KMS-11 (cell line): Measurements from ENCODE around the gene UBE2O.

Experiments
- H2AFZ ChIP-seq: fragments of 200-600 bp; sonication (generic); 2 replicates; pipeline ENCODE4 v1.6.1; 2016; ENCODE audit warnings: antibody characterized with exemption, mixed run types, low read depth
- H3K27ac ChIP-seq: fragments of 200-600 bp; sonication (generic); 2 replicates; pipeline ENCODE4 v1.6.1; 2016; ENCODE audit warnings: mild to moderate bottlenecking, mixed run types
- H3K27me3 ChIP-seq: fragments of 200-600 bp; sonication (generic); 2 replicates; pipeline ENCODE4 v1.6.1; 2017; ENCODE audit warnings: mild to moderate bottlenecking, low read depth, mixed run types, moderate library complexity; ENCODE audit not compliant: insufficient read depth
- H3K36me3 ChIP-seq: fragments of 200-600 bp; sonication (generic); 2 replicates; pipeline ENCODE4 v1.6.1; 2017; ENCODE audit warnings: mild to moderate bottlenecking, mixed run types; ENCODE audit not compliant: insufficient read depth
- H3K4me1 ChIP-seq: fragments of 200-600 bp; sonication (generic); 2 replicates; pipeline ENCODE4 v1.6.1; 2016; ENCODE audit warnings: mild to moderate bottlenecking, low read depth, mixed run types; ENCODE audit not compliant: poor library complexity, severe bottlenecking
- H3K4me2 ChIP-seq: fragments of 200-600 bp; sonication (generic); 2 replicates; pipeline ENCODE4 v1.7.0; 2016; ENCODE audit warnings: mild to moderate bottlenecking, mixed run types
- H3K4me3 ChIP-seq: fragments of 200-600 bp; sonication (generic); IDR thresholded peaks from 2 replicates; pipeline ENCODE4 v1.6.1; 2017; ENCODE audit warnings: low read depth, low read length, mixed read lengths; ENCODE audit not compliant: insufficient read depth
- H3K79me2 ChIP-seq: fragments of 200-600 bp; sonication (generic); 2 replicates; pipeline ENCODE4 v1.6.1; 2016; ENCODE audit warnings: low read depth, mixed run types; ENCODE audit not compliant: insufficient read depth
- H3K9ac ChIP-seq: fragments of 200-600 bp; sonication (generic); 2 replicates; pipeline ENCODE4 v1.6.1; 2016; ENCODE audit warnings: mild to moderate bottlenecking, mixed run types
- H4K20me1 ChIP-seq: fragments of 200-600 bp; sonication (generic); 2 replicates; pipeline ENCODE4 v1.6.1; 2016; ENCODE audit warnings: mild to moderate bottlenecking, mixed run types; ENCODE audit not compliant: insufficient read depth
- TF ChIP-seq, protein P1 (sequence below): fragments of 200-600 bp; sonication (generic); conservative IDR thresholded peaks from 2 replicates; pipeline ENCODE4 v1.6.1; 2017; ENCODE audit warnings: low read depth, mild to moderate bottlenecking, antibody characterized with exemption, low read length, moderate library complexity, mixed read lengths

Gene UBE2O

DNA sequence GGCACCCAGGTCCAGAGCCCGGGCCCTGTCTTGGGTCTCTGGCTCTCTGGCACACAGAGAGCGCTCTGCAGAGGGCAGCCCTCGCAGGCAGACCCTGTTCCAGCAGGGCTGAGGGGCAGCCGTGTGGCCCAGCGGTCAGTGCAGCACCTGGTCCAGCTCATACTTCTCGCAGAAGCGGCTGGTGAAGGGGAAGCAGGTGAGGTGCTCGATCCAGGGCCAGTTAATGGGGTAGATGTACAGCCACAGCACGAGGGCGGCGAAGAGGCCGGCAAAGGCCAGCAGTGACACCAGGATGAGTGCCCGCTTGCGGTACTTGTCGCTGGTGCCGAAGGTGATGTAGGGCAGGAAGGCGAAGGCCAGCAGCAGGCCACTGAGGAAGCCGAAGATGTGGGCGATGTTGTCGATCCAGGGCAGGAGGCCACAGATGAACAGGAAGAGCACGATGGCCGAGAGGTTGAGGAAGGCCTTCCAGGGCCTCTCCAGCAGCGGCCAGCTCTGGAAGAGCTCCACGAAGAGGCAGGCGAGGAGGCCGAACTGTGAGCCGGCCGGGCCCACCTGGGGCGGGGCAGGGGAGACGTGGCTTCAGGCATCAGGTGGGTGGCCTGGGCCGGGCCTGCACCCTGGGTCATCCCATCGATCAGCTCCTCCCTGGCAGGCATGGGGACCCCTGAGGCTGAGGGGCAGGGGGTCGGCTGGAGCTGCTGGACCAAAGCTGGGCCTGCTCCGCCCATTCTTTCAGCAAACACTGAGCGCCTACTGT, 18.7 kb upstream of the UBE2O start:
- H2AFZ ChIP-seq = no peak overlapping the region
- H3K4me1 ChIP-seq = peaks cover 2% of the 10 kb centered on the region
- no peaks in the 10 kb centered on the region for H3K36me3 ChIP-seq
- no peaks in the 10 kb centered on the region for H3K79me2 ChIP-seq
- H3K27ac ChIP-seq = no peak overlapping the region
- no peak overlapping the region for H3K9ac ChIP-seq
- no peaks in the 10 kb centered on the region for H3K27me3 ChIP-seq
- no peaks in the 10 kb centered on the region for H4K20me1 ChIP-seq
- TF ChIP-seq, protein P1, sequence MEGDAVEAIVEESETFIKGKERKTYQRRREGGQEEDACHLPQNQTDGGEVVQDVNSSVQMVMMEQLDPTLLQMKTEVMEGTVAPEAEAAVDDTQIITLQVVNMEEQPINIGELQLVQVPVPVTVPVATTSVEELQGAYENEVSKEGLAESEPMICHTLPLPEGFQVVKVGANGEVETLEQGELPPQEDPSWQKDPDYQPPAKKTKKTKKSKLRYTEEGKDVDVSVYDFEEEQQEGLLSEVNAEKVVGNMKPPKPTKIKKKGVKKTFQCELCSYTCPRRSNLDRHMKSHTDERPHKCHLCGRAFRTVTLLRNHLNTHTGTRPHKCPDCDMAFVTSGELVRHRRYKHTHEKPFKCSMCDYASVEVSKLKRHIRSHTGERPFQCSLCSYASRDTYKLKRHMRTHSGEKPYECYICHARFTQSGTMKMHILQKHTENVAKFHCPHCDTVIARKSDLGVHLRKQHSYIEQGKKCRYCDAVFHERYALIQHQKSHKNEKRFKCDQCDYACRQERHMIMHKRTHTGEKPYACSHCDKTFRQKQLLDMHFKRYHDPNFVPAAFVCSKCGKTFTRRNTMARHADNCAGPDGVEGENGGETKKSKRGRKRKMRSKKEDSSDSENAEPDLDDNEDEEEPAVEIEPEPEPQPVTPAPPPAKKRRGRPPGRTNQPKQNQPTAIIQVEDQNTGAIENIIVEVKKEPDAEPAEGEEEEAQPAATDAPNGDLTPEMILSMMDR = no peak
- no peak overlapping the region for H3K4me2 ChIP-seq
- H3K4me3 ChIP-seq = no peak overlapping the region

DNA sequence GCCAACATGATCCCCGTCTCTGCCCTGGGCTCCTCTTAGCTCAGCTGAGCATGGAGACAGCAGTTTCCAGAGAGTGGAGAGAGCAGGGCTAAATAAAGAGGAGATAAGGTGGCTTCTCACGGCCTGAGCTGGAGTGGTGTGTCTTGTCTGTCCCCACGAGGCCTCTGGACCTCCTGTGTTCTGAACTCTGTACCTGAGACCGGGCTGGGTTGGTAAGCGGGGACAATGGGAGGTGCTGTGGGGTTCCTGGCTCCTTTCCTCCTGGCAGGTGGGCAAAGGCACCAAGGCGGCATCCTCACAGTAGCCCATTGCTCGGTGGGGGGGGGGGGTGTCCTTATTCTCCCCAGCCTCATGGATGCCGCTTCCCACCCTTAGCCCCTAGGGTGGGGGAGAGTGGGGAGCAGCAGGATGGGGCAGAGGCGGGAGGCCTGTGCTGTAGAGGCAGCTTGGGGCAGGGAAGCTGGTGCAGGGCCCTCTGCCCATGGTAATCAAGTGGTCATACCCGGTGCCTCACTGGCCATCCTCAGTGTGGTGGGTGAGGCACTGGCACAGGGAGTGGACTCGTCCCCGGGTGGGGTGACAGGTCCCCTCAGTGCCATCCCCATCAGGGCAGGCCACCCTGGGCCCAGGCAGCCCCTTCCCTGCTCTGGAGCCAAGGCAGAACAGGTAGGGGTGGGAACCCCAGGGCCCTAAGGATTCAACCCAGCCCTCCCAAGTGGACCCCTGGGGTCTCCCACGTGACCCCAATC, 17.2 kb upstream of the UBE2O start:
- no peak overlapping the region for H3K4me3 ChIP-seq
- H3K27ac ChIP-seq = no peak overlapping the region
- H3K4me2 ChIP-seq = no peak overlapping the region
- H3K36me3 ChIP-seq = no peaks in the 10 kb centered on the region
- H3K27me3 ChIP-seq = no peaks in the 10 kb centered on the region
- TF ChIP-seq, protein P1 = no peak
- H3K79me2 ChIP-seq = no peaks in the 10 kb centered on the region
- no peak overlapping the region for H2AFZ ChIP-seq
- H4K20me1 ChIP-seq = no peaks in the 10 kb centered on the region
- H3K9ac ChIP-seq = no peak overlapping the region
- H3K4me1 ChIP-seq = peaks cover 15% of the 10 kb centered on the region

DNA sequence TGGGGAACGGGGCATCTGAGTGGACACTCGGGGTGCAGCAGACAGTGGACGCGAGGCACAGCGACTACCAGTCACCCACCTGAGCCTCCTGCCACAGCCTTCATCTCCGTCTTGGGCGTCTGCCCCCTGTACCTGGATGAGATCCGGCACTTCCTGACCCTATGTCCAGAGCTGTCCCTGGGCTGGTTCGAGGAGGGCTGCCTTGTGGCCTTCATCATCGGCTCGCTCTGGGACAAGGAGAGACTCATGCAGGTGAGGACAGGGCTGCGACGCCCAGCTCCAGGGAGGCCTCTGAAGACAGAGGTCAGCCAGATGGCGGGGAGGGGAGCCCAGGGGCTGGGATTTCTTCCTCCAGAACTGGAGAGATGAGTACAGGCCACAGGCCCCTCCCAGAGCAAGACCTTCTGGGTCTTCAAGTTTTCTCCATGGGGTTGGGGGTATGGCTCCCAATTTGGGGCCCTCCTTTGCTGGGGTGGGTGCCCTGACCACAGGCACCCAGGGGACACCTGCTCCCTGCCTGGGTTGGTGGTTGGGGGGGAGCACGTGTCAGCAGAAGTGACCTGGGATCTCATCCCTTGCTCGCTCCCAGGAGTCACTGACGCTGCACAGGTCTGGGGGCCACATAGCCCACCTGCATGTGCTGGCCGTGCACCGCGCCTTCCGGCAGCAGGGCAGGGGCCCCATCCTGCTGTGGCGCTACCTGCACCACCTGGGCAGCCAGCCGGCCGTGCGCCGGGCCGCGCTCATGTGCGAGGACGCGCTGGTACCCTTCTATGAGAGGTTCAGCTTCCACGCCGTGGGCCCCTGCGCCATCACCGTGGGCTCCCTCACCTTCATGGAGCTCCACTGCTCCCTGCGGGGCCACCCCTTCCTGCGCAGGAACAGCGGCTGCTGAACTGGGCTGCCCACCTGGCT, 16.4 kb upstream of the UBE2O start:
- Histone ChIP-seq H3K4me2 (no peak overlapping the region), H3K36me3 (no peaks in the 10 kb centered on the region), H2AFZ (no peak overlapping the region), H3K27me3 (no peaks in the 10 kb centered on the region), H3K27ac (no peak overlapping the region), H3K9ac (no peak overlapping the region), H3K4me3 (no peak overlapping the region), H3K79me2 (no peaks in the 10 kb centered on the region), H4K20me1 (no peaks in the 10 kb centered on the region), H3K4me1 (peaks cover 15% of the 10 kb centered on the region)
- TF ChIP-seq, protein P1 = no peak

DNA sequence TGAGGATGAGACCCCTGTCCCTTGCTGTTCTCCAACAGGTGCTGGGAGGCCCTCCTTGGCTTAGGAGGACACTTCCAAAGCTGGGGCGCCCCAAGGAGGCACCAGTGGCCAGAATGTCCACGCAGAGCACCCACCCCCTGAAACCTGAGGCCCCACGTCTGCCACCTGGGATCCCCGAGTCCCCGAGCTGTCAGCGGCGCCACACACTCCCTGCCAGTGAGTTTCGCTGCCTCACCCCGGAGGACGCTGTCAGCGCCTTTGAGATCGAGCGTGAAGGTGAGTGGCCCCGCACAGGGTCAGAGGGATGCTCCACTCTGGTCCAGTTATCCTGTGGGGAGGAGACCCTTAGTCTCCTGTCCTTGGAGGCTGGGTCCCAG, 15.7 kb upstream of the UBE2O start:
- H3K4me2 ChIP-seq = no peak overlapping the region
- no peaks in the 10 kb centered on the region for H4K20me1 ChIP-seq
- H3K36me3 ChIP-seq = no peaks in the 10 kb centered on the region
- no peak overlapping the region for H2AFZ ChIP-seq
- H3K4me3 ChIP-seq = no peak overlapping the region
- peaks cover 15% of the 10 kb centered on the region for H3K4me1 ChIP-seq
- H3K79me2 ChIP-seq = no peaks in the 10 kb centered on the region
- no peaks in the 10 kb centered on the region for H3K27me3 ChIP-seq
- TF ChIP-seq, protein P1 = no peak
- no peak overlapping the region for H3K9ac ChIP-seq
- no peak overlapping the region for H3K27ac ChIP-seq
